HG02885 (cell line): ENCODE data around the gene COL1A1.

Experiments
- ATAC-seq: cut with Tn5 transposase; IDR thresholded peaks from one replicate; pipeline ENCODE4 v1.9.1; 2021; ENCODE audit warnings: mild to moderate bottlenecking; ENCODE audit not compliant: unreplicated experiment, poor library complexity

COL1A1 gene

GRCh38 chr17:50162466-50163254 lies 38.8 kb downstream of the COL1A1 start:
- ATAC-seq = no peak

DNA sequence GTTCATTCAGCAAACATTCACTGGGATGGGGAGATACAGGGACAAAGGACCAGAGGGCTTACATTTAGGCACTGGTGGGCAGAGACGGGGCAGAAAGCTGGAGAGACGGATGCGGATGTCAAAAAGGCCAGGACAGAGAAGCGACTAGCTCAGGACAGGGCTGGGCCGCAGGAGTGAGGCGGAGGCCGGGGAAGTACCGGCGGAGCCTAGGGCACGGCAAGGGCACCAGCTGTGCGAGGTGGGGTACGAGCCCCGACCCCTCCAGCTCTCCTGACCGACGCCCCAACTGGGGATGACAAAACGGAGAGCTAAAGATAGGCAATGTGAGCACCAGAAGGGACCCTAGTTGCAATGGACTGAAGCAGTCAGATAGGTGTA lies 39.5 kb downstream of the COL1A1 start:
- ATAC-seq = no peak

DNA sequence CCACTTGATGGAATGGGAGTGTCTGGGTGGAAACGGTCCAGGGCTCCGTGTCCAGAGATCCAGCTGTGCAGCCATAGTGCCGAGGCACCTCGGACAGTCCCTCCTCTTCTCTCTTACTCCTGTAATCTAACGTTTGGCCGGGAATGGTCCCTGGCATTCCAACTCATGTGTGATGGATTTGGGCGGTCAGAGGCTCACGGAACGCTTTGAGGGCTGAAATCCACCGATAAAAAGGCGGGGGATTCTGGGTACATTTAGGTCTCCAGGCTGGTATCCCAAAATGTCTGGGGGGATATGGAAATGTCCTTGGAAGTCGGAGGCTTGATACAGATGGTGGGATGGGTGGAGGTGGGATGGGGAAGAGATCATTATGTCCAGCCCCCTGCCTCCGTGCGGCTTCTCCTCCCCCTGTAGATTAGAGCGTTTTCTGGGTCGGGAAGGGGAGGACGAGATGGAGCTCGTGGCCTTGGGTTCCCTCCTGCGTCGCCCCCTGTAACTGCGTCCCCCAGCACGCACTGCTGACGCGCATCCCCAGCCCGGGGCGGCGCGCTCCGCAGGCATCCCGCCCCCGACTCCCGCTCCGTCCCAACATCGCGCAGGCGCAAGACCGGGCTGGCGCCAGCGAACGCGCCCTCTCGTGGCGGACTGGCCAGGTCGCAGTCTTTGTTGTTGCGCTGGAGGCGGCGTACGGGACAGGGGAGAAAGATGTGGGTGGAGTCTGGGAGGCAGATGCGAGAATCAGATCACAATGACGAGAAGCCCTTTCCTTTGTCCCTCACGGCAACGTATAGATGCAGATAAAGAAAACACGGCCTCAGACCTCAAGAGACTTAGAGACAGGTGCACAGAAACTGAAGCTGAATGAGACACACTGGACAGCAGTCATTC lies 40.2 kb downstream of the COL1A1 start:
- ATAC-seq = peak; percentile 88

DNA sequence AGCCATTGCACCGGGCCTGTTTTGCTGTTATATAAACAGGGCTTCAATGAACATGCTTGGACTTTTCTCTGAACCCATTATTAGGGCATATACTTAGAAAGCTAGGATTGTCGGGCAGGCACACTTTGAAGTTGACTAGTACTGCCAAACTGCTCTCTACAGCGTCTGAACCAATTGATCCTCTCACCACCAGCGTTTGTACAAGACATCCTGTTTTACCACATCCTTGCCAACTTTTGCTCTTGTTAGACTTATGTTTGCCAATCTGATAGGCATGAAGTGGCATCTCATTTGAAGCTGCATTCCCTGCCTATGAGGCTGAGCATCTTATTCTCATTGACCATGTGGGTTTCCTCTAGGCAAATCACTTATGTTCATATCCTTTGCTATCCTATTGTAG lies 43.5 kb downstream of the COL1A1 start:
- no peak for ATAC-seq

- ATAC-seq = no peak
Observed at GRCh38 chr17:50155115-50155819, 46.2 kb downstream of the COL1A1 start.

GRCh38 chr17:50154604-50155003 lies 46.8 kb downstream of the COL1A1 start:
- ATAC-seq = peak; percentile 33

DNA sequence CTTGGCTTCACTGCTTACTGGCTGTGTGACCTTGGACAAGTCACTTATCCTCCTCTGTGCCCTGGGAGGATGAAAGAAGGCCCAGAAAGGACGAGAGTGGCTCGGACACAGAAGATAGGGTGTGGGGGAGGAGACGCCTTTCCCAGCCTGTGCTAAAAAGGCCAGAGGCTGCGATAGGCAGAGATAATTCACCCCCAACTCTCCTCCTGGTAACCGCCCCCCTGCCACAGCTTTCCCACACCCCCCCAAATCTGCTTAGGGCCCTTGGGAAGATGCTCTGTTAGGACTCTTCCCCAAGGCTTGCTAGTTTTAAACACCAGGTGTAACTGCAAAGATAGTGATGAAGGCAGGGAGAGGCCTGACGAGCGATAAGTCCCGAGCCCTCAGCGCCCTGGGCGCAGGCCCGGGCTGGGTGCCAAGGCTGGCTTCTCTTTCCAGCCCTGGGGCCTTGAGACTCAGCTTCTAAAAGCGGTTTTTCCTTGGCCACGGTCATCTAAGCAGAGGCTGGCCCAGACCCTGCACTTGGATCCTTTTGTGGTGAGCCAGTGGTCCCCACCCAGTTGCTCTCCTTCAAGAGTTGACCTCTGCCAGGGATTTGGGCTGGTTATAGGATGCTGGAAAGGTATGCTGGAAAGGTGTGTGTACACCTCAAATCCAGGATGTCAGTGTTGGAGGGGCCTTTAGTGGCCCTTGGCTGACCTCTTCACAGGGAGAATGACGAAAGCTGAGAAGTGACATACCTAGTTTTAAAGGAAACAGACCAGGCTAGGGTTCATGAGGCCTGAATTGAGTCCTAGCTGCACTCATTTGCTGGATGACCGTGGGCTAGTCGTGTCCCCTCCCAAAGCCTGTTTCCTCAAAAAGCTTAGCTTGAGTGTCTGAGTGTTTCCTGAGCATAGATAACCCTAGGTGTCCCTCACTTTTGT lies 47.5 kb downstream of the COL1A1 start:
- no peak for ATAC-seq

DNA sequence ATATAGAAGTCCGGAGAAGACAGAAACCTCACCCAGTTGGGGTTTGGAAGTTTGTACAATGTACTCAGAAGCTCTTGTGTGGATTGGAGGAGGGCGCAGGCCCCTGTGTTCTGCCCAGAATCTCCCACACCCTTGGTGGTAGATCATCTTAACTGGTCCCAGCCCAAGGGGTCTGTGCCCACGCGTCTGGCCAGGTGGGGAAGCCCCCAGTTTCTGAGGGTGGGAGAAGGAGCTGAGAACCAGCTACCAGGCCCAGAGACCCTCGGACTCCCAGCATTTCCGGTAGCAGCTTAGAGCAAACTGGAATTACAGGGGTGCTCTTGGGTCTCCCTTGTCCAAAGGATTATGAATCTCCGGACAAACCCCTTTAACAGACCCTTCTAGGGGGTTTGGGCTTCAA lies 48.7 kb downstream of the COL1A1 start:
- ATAC-seq = no peak

GRCh38 chr17:50151937-50152547 lies 49.4 kb downstream of the COL1A1 start:
- ATAC-seq = peak; percentile 27

DNA sequence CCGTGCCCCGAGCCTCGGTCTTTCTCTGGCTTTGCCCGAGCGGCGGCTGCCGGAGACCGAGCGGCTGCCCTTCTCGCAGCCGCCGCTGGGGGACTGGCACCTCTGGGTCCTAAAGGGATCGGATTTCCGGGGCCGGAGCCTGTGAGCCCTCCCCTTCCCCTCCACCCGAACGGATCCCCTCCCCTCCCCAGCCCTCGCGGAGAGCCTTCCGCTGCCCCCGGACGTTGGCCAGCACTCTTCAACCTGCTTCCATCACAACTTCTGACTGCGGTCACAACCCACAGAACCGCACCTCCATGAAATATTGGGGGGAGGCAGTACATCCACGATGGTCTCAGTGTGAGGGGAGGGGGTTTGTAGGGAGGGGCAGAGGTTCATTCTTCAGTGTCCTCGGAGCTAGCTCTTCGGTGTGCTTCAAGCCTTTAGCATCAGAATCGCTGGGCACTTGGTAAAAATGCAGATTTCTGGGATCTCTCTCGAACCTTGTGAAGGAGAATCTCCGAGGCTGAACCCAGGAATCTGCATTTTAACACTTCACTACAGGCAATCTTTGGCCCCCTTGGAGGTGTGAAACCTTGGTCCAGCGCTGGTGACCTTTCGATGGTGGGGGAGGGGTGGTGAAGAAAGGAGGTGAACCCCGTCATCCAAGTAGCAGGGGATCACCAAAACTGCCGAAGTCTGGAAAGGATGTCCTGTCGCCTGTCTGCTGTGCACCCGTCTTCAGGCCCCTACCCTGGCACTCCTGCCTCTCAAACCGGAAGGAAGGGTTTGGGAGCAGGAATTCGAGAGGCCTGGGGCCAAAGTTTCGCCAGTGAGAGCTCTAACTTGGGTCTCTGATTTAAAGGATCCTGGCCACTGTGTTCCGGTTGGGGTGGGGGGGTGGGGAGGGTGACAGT lies 50.1 kb downstream of the COL1A1 start:
- ATAC-seq = peak; percentile 54

DNA sequence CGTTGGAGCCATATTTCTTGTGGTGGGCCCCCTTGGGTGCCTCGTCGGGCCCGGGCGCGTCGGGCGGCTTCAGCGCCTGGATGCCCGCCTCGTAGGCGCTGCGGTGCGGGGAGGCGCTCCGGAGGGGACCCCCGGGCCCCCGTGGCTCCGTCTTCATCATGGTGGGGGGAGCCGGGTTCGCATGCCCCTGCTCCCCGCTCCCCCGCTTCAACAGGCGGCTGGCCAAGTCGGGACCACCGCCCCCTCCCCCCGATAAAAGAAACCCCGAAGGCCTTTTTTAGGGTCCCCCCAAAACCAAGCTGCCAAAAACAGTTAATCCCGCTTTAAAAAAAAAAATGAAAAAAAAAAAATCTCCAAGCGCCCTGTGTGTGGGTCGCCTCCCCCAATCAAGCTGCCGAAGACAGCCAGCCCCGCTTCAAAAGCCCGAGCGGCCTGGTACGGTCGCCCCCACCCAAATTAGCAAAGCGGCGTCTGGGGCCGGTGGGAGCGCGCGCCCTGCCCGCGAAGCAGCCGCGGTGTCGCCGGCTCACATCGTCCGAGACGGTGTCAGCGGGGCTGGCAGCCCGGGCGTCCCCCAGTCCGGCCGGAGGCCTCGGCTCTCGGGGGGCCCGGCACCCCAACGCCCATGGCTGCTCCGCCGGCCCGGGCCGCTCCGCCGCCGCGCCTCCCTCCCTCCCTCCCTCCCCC lies 50.9 kb downstream of the COL1A1 start, which contains the start of gene PPP1R9B:
Gene PPP1R9B (minus strand): TSS at position 324 of the 687 bp plus-strand sequence. CDS start 164 bp downstream, at position 160.
- no peak for ATAC-seq

- ATAC-seq = no peak
Observed at GRCh38 chr17:50149417-50150353, 51.7 kb downstream of the COL1A1 start.

GRCh38 chr17:50149091-50149416 lies 52.4 kb downstream of the COL1A1 start:
- no peak for ATAC-seq

- peak; percentile 39 for ATAC-seq
Observed at GRCh38 chr17:50148226-50149090, 53.0 kb downstream of the COL1A1 start.

DNA sequence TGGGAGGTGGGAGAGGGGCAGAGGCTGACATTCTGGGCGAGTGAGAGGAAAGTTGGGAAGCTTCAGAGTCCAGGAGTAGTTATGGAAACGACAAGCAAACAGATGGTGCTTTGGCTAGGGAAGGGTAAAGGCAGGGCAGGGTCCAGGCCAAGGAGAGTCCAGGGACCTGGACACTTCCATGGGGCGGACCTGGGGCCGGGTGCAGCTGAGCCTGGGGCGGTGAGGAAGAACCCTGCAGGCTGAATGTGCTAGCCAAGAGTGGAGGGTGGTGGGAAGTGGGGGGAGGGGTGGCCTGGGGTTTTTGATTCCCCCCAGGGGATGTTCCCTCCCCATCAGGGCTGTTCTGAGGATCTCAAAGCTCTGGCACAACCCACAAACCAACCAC lies 53.6 kb downstream of the COL1A1 start:
- ATAC-seq = no peak
